Measurements from ENCODE around the gene DNAI7.

DNA sequence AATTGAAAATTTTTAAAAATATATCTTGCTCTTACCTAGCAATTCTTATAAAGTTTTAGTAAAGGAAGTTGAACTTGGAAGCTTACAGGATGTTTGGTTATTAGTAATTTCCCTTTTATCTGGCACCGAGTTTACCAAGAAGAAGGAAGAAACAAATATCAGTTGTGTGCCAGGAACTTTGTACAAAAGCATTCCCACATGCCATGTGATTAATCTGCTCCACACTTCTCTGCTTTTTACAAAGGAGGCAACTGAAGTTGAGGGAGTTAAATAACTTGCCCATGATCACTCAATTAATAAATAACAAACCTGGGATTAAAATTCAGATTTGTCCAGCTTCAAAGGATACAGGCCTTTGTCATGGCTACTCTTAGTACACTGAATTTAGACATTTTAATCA, 123.6 kb downstream of the DNAI7 start:
- TF ChIP-seq EZH2 (IDR thresholded peaks at IDR 0.05; ENCODE audit: insufficient read depth, low read length) (no peak), CTCF (IDR thresholded peaks at IDR 0.05; ENCODE audit: insufficient read depth, low read depth, low read length) (no peak)
